ENCODE results near the gene SDK1.

Gene SDK1, protein sequence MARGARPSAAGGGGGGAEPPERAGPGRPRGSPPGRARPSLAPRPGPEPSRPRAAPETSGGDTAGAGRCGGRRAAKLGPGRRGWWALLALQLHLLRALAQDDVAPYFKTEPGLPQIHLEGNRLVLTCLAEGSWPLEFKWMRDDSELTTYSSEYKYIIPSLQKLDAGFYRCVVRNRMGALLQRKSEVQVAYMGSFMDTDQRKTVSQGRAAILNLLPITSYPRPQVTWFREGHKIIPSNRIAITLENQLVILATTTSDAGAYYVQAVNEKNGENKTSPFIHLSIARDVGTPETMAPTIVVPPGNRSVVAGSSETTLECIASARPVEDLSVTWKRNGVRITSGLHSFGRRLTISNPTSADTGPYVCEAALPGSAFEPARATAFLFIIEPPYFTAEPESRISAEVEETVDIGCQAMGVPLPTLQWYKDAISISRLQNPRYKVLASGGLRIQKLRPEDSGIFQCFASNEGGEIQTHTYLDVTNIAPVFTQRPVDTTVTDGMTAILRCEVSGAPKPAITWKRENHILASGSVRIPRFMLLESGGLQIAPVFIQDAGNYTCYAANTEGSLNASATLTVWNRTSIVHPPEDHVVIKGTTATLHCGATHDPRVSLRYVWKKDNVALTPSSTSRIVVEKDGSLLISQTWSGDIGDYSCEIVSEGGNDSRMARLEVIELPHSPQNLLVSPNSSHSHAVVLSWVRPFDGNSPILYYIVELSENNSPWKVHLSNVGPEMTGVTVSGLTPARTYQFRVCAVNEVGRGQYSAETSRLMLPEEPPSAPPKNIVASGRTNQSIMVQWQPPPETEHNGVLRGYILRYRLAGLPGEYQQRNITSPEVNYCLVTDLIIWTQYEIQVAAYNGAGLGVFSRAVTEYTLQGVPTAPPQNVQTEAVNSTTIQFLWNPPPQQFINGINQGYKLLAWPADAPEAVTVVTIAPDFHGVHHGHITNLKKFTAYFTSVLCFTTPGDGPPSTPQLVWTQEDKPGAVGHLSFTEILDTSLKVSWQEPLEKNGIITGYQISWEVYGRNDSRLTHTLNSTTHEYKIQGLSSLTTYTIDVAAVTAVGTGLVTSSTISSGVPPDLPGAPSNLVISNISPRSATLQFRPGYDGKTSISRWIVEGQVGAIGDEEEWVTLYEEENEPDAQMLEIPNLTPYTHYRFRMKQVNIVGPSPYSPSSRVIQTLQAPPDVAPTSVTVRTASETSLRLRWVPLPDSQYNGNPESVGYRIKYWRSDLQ (N-terminal part only)

DNA sequence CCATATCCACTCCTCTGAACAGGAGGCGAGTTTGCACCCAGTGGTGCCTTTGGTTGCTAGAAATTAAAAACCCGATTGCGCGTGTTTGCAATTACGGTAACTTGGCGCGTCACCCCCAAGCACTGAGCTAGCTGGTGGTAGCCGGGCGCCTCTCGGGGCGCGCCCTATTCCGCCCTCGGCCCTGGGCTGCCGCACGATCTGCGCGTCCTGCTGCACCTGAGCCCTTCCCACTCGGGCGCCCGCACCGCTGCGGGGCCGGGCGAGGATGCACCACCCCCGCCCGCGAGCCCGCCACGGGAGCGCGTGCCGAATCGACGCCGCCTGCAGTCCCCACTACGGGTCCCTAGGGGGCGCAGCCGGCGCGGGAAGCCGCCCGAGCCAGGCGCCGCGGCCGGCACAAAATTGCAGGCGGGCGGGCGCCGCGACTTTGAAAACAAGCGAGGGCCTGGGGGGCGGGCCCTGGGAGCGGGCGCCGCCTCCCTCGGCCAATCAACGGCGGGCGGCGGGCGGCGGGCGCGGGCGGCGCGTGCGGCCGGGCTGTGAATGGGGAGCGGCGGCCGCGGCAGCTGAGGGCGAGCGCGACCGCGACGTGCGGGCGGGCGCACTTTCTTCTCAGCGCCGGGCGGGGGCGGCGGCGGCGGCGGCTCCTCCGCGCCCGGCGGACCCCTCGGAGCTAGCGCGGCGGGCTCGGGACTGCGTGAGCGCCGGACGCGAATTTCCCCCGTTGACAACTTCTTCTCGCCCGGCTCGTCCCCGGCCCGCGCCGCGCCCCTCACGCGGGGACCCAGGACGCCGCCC, at the start of gene SDK1:
Gene SDK1 (plus strand): TSS at position 602 of the 798 bp plus-strand sequence. CDS start 335 bp downstream, outside the sequence.
- Histone ChIP-seq H3K4me1 (ENCODE audit: control insufficient read depth in 1 of 2, insufficient read depth in 1 of 2, low read depth in 1 of 2, low read length in 1 of 2) (peaks cover 14 to 19% of the 10 kb centered on the region in 2 experiments), H3K4me3 (ENCODE audit: low read depth in 1 of 2, low read length in 1 of 2) (peak within 1 kb of the TSS; percentile 54 to 59), H3K36me3 (no peaks in the 10 kb centered on the region), H3K27me3 (peaks cover 57% of the 10 kb centered on the region), H3K9me3 (no peaks in the 10 kb centered on the region), H3K27ac (no peak within 1 kb of the TSS)
- TF ChIP-seq CTCF (IDR thresholded peaks at IDR 0.05): peak; percentile 87

DNA sequence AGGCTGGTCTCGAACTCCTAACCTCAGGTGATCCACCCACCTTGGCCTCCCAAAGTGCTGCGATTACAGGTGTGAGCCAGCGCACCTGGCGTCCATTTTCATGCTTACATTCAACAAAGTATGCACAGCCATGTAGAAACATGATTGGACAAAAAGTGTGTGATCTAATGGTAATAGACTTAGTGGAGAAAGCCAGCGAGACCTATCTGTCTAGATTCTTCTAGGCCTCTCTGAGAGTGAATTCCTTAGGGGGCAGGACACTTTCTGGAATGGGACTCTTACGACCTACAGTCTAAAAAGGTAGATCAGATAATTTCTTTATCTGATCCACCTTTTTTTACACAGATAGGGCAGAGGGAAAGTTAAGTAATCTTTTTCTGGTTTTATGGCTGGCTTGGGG, 46.3 kb upstream of the SDK1 start:
- Histone ChIP-seq H3K9me3 (no peaks in the 10 kb centered on the region), H3K27me3 (no peaks in the 10 kb centered on the region), H3K27ac (no peak overlapping the region), H3K4me3 (ENCODE audit: low read depth in 1 of 2, low read length in 1 of 2) (no peak overlapping the region), H3K36me3 (no peaks in the 10 kb centered on the region), H3K4me1 (ENCODE audit: control insufficient read depth in 1 of 2, insufficient read depth in 1 of 2, low read depth in 1 of 2, low read length in 1 of 2) (no peaks in the 10 kb centered on the region)
- no peak for TF ChIP-seq CTCF (IDR thresholded peaks at IDR 0.05)

GRCh38 chr7:3259711-3260400, 41.2 kb upstream of the SDK1 start:
- H3K4me3 ChIP-seq (ENCODE audit: low read depth in 1 of 2, low read length in 1 of 2): no peak overlapping the region
- H3K27ac ChIP-seq: no peak overlapping the region

DNA sequence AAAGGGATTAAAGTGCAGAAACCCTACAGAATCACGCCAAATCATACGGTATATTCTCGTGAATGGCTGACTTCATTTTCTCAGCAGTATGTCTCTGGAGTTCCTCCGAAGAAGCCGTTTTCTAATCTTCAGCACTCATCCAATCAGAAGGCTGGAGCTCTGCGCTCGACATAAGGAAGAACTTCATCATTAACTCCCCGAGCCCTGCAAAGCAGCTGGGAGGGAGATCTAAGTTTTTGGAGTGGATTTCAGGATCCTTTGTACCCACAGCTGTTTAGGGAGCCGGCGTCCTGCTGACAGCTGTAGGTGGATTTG, 40.7 kb upstream of the SDK1 start:
- Histone ChIP-seq H3K27ac (no peak overlapping the region), H3K4me1 (ENCODE audit: control insufficient read depth in 1 of 2, insufficient read depth in 1 of 2, low read depth in 1 of 2, low read length in 1 of 2) (no peaks in the 10 kb centered on the region), H3K27me3 (peaks cover 13% of the 10 kb centered on the region), H3K36me3 (no peaks in the 10 kb centered on the region), H3K4me3 (ENCODE audit: low read depth in 1 of 2, low read length in 1 of 2) (no peak overlapping the region), H3K9me3 (no peaks in the 10 kb centered on the region)
- no peak for TF ChIP-seq CTCF (IDR thresholded peaks at IDR 0.05)

More at GRCh38 chr7:3259711-3260400, 41.2 kb upstream of the SDK1 start:
- TF ChIP-seq CTCF (IDR thresholded peaks at IDR 0.05): no peak
- Histone ChIP-seq H3K9me3 (no peaks in the 10 kb centered on the region), H3K36me3 (no peaks in the 10 kb centered on the region), H3K27me3 (peaks cover 8% of the 10 kb centered on the region), H3K4me1 (ENCODE audit: control insufficient read depth in 1 of 2, insufficient read depth in 1 of 2, low read depth in 1 of 2, low read length in 1 of 2) (no peaks in the 10 kb centered on the region)
